HT-29 (cell line): ENCODE data around the gene MPZL3. TPM values are rescaled to one million over a fixed set of nuclear protein-coding genes. Genes with fewer than 3 reads are reported as not detected.

Experiments used
- DNase-seq: peaks from one replicate; pipeline ENCODE4 v3.0.0-alpha.2; 2015; ENCODE audit warnings: low spot score
- total RNA-seq: library from RNA; depleted of rRNA; stranded (reverse); fragments of >200 nt; shearing (Covaris generic); gene quantifications from 2 replicates; pipeline ENCODE4 v1.2.3, GENCODE V29; 2014

Gene MPZL3
- total RNA-seq, 1 experiment from 2014 or later = 11.1 TPM

GRCh38 chr11:118264569-118265465, 12.7 kb upstream of the MPZL3 start:
- peak; percentile 71 for DNase-seq

DNA sequence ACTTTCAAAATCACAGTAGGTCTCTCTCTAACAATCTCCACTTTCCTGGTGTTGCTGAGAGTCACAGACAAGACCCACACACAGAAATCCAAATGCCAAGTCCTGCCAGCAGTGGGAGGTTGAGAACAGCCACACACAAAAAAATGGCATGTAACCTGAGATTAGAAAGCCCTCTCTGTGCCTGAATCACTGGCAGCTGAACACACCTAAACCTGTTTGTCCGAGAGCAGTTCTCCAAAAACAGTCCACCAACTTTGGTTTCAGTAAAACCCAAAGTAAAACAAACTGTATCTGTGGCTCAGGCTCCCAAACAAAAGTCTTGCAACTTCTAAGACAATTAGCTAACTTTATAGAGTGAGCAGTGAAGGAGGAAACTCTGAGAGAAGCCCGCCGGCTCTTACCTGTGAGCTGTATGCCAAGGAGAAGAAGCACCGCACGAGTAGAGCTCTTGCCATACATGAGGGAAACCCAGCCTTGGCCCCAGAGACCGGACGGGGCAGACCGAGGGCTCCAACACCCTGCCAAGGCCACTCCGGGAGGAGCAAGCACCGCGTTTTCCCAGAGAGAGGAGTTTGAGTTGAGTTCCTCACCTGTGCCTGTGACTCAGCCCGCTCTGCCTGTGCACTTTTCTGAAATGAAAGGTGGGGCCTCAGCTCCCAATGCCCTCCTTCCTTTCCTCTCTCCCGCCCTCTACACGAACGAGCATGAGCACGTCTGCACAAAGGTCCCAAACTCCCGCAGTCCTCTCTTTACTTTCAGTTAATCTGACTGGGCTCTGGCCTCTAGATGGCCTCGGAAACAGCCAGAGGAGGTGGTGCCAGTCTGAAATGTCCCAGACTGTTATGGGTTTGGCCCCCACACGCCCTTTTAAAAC, 11.8 kb upstream of the MPZL3 start, which contains the start of gene MPZL2:
Gene MPZL2 (minus strand): TSS at position 603 of the 874 bp plus-strand sequence. CDS start 144 bp downstream, at position 459.
- peak; percentile 97 for DNase-seq

DNA sequence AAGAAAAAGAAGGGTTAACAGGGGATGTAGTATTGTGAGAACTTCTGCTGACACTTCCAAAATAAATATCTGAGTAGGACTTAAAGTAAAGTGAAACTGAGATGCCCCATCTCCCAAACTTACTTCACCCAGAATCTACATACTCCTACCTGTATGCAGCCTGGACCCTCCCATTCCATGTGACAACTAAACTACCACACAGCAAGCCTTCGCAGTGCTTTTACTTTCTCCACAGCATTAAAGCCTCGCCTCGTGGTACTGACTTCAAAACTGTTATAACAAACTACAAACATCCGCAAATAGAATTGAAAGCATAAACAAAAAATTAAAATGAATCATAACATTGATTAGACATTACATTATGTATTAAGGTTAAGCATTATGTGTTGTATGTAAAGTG, 10.9 kb upstream of the MPZL3 start:
- DNase-seq = no peak

GRCh38 chr11:118260353-118260752, 8.2 kb upstream of the MPZL3 start:
- DNase-seq = no peak

GRCh38 chr11:118259138-118259537, 7.0 kb upstream of the MPZL3 start:
- DNase-seq = no peak

- no peak for DNase-seq
Observed at GRCh38 chr11:118258410-118258809, 6.2 kb upstream of the MPZL3 start.

DNA sequence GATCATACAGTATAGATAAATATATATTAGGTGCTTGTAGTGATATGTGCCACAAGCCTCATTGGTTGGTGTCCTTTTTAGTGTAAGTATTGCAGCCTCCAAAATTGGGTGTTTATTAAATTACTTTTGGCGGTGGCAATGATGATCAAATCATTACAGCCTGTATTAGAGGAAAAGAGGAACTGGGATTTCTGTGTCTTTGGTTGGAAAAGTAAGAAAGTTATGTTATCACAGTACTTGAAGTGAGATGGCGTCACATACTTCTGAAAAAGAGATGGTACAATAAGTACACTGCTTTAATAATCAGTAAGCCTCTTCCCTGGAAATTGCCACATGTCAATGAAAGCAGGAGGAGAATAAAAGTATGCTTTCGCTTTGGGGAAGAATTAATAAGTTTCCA, 523 bp upstream of the MPZL3 start:
- DNase-seq = no peak

- DNase-seq = peak; percentile 57
Observed at GRCh38 chr11:118247041-118247440, 5.1 kb downstream of the MPZL3 start.

DNA sequence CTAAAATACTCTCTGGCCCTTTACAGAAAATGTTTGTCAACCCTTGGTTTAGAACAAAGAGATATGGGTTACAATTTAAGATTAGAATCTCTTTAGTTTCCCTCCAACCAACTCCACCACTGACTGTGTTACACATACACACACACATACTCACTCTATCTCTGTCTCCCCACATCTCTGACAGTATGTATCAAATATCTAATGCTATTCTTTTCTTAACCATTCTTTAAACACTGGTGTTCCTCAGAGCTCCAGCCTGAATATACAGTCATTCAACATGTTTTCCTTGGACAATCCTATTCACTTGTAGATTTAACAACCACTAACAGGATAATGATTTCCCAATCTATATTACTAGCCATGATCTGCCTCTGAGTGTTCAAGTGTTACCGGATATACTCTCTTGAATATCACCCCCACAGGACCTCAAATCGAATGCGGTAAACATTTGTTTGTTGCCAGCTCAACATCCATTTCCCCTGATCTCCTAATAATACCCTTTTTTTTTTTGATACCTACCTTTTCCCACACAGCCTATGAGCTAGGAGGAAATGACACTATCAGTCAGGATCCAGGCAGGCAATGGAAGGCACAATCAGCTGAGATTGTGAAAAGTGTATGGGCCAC, 6.1 kb downstream of the MPZL3 start:
- DNase-seq = no peak

GRCh38 chr11:118243993-118244762, 8.0 kb downstream of the MPZL3 start:
- no peak for DNase-seq

DNA sequence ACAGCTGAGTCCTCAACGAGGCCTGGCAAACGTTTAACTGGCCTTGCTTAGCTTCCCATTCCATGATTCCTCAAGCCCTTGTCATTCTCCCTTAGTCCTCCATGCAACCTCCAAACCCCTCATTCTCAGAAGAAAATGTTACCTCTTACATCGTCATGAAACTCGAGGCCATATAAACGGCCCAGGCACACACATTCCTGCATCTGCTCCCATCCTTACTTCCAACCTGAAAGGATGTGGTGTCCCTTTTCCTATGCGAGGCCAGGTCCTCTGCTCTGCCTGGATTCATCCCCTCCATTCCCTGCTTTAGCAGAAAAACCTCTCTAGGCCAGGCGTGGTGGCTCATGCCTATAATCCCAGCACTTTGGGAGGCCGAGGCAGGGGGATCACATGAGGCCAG, 9.0 kb downstream of the MPZL3 start:
- DNase-seq = no peak

GRCh38 chr11:118241764-118242098, 10.4 kb downstream of the MPZL3 start:
- no peak for DNase-seq

- DNase-seq = peak; percentile 95
Observed at GRCh38 chr11:118240999-118241763, 11.0 kb downstream of the MPZL3 start.

- DNase-seq = no peak
Observed at GRCh38 chr11:118239509-118240205, 12.5 kb downstream of the MPZL3 start.

DNA sequence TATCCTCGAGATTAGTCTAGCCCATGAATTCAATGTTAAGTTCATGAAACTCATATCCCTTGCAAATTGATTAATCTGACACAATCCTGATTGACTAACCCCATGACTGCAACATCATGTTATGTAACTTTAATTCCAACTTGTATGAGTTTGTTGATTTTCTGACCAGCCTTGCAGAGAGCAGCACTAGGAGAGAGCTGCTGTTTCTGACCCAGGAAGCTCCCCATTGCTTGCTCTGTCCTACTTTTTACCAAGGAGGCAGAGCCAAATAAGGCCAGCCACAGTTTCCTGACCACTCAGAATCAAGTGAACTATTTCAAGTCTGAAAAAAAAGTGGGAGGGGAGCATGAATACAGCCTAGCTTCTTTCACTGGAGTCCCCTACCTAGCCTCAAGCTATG, 13.2 kb downstream of the MPZL3 start:
- DNase-seq = no peak

DNA sequence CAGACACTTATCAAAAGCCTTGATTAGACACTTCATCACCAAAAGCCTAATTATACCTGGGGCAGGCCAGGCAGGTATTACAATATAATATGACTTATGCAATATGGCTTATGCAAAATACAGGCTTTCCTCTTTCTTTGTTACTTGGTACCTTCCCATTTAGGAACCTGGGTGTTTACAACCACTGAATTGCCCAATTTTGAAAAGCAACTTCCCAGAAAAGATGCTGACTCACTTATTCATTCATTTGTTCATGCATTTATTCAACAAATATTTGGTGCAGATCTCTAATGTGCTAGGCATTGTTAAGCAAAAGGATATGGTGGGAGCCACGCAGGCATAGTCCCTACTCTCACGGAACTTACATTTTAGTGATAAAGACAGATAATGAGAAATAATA, 13.7 kb downstream of the MPZL3 start:
- DNase-seq = no peak

DNA sequence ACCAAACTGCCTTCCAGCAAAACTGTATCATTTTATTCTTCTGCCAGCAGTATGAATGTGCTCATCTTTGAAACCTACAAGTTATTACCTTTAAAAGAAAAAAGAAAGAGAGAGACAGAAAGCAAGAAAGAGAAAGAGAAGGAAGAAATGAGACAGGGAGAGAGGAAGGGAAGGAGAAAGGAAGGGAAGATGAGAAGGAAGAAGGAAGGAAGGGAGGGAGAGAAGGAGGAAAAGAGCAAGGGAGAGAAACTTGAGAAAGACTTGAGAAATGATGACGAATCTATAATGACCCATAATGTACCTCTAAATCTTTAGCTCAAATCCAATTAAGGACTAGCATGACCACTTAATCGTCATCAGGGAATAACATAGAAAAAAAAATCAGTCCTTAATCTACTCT, 16.0 kb downstream of the MPZL3 start:
- no peak for DNase-seq

GRCh38 chr11:118234833-118235232, 17.3 kb downstream of the MPZL3 start:
- DNase-seq = no peak

GRCh38 chr11:118233850-118234249, 18.3 kb downstream of the MPZL3 start:
- no peak for DNase-seq

DNA sequence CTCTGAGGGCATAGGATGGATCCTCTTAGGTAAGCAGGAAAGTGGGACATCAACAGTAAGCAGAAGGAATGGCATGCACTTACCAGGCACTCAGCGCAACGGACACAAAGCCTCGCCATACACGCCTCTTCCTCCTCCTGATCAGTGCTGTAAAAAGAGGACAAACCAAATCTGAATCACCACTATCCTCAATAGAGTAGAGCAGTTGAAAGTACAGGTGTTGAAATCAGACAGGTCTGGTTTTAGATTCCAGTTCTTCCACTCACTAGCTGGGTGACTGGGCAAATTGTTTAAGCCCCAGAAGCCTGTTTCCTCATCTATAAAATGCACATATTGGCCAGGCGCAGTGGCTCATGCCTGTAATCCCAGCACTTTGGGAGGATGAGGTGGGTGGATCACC, 18.8 kb downstream of the MPZL3 start:
- no peak for DNase-seq
